A673 (cell line): ENCODE data around the gene RNF220.

ENCODE experiments used
- CTCF ChIP-seq: fragments of 300-800, 200-600 bp; sonication (generic); conservative IDR thresholded peaks from 2 replicates; pipeline ENCODE4 v1.5.1; 2017; ENCODE audit warnings: low read depth, mild to moderate bottlenecking, antibody characterized with exemption, low read length, moderate library complexity, mixed read lengths
- EZH2 ChIP-seq: fragments of 200-600 bp; sonication (generic); IDR thresholded peaks from 2 replicates; pipeline ENCODE4 v1.6.1; 2017; ENCODE audit warnings: borderline replicate concordance, low read depth, mild to moderate bottlenecking, mixed read lengths, antibody characterized with exemption, low read length; ENCODE audit not compliant: poor library complexity, severe bottlenecking

DNA sequence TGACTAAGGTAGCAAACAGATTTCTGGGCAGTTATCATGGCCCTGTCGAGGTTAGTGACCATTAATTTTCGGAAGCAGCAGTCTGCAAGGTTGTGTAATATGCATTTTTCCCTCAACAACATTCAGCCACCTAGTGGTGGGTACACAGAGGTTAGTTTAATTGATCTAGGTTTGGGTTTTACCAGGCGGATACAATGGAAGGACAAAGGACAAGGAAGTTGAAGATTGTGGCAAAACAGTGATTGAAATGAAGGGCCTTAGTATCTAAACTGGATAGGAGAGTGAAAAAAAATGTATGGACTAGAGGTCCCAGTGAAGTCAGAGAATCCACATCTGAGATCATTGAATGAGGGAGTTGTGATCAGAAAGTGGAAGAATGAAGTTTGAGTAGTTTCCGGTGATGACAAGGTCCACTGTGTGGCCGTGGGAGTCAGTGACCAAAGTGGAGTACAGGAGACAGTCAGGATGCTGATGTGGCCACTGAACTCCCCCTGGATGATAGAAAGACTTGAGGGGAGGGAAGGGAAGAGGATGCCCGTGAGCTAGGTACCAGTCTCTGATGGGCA, 272.2 kb downstream of the RNF220 start:
- peak; percentile 70 for TF ChIP-seq CTCF
- TF ChIP-seq EZH2: no peak
